Testis (tissue), 2 donors: ENCODE data around the gene DAP.

ENCODE experiments used
- CTCF ChIP-seq, 3 experiments: fragments of 450-650 bp in 2 of 3; fragments of 200-600 bp in 1 of 3; sonication (generic) in 1 of 3; IDR thresholded peaks; one replicate each; pipeline ENCODE4 v1.5.1; 2016 to 2019; ENCODE audit warnings: antibody characterized with exemption in 3 of 3, mild to moderate bottlenecking in 2 of 3, moderate library complexity in 1 of 3
- POLR2A ChIP-seq: fragments of 450-650 bp; IDR thresholded peaks from one replicate; pipeline ENCODE4 v1.6.1; 2017; ENCODE audit warnings: antibody characterized with exemption, mild to moderate bottlenecking, moderate library complexity

GRCh38 chr5:10663489-10664179 is 97.4 kb downstream of the DAP start:
- TF ChIP-seq CTCF (IDR thresholded peaks at IDR 0.05) (no peak), POLR2A (no peak)
